Activated CD8-positive, alpha-beta memory T cell treated with anti-CD3 and anti-CD28 coated beads for 1 hour (primary cell): ENCODE results near the gene TENT5A.

Experiments
- DNase-seq, 2 donors: peaks; one replicate each; pipeline ENCODE4 v3.0.0-alpha.2; 2020; ENCODE audit warnings: low read depth in 1 of 2; ENCODE audit errors: extremely low read depth in 1 of 2

Gene TENT5A

DNA sequence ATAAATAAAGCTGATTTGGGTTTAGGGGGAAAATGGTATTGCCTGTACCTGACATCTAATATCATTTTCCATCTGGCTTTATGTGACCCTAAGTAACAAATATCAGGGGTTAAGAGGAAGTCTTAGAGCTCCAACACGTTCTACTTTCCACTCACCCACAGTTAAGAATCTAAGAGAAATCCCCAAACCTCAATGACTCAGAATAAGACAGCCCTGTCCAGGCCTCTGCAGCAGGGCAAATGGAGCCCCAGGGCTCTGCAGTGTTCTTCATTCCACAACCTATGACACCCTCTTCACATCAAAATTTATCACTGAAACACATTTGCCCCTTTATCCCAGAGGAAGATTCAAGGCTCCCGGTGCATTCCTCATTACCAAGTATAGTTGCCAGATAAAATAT, 20.3 kb upstream of the TENT5A start:
- no peak for DNase-seq

- no peak for DNase-seq
Observed at GRCh38 chr6:81771097-81771496, 18.6 kb upstream of the TENT5A start.

DNA sequence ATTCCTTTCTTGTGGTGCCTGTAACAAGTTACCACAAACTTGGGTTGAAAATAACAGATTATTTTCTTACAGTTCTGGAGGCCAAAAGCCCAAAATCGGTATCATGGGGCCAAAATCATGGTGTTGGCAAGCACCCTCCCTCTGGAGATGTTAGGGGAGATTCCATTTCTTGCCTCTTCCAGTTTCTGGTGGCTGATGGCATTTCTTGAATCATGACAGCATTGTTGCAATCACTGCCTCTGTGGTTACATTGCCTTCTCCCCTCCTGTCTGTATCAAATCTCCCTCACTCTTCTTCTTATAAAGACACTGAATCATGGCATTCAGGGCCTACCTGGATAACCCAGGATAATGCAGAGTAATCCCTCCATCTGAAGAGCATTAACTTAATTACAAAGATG, 17.9 kb upstream of the TENT5A start:
- no peak for DNase-seq

- no peak for DNase-seq
Observed at GRCh38 chr6:81769824-81770223, 17.3 kb upstream of the TENT5A start.

- DNase-seq = no peak
Observed at GRCh38 chr6:81768150-81768942, 15.9 kb upstream of the TENT5A start.

DNA sequence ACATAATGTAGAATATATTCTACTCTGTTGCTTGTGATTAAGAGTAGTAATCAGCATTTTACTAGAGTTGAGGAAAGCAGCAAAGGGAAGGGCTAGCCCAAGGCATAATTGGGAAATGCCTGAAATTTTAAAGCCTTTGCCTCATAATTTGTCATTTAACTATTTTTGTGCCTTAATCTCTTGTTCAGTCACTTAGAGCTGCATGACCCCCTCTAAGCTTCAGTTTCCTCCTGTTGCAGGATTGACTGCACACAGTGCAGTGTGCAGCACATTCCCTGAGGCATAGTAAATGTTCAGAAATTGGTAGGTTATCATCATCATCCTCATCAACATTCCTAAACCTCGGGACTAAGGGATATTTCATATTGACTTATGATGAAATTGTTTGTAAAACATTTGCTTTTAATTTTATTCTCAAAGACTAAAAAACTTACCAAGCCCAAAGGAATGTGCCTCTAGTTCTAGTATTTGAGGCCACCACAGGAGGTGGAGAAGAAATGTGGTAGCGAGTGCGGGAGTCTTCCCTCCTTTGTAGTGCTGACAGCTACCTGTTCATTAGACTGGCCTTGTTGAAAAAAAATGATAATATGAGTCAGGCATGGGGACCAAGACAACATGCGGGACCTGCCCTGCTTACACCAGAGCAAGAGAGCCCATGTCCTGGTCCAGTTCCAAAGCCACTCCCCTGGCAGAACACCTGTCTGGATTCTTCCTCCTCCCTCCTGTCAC, 14.8 kb upstream of the TENT5A start:
- no peak for DNase-seq

DNA sequence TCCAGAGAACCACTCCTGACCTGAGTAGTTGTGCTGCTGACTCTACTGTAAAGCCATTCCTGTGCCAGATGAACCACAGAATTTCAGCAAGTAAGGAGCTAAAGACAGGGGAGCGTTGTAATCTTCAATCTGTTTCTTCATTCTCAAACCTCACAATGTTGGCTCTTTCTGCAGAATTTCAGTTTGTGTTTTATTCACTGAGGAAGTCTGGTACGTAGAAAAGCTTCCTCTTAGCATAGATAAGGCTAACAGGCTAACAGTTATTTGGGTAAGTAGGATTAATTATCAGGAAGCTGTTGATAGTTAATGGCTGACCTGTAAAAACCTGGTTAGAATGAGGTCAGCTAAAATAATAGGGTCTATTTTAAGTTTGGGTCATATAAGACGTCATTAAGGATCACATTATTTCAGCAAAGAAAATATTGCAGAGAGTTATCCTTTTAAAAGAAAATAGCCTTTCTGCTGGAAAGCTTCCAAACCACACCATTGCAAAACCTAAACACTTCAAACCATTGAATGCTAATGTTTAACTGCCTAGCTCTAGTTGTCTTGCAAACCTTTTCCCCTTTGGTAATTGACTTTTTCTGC, 14.1 kb upstream of the TENT5A start:
- DNase-seq = no peak

DNA sequence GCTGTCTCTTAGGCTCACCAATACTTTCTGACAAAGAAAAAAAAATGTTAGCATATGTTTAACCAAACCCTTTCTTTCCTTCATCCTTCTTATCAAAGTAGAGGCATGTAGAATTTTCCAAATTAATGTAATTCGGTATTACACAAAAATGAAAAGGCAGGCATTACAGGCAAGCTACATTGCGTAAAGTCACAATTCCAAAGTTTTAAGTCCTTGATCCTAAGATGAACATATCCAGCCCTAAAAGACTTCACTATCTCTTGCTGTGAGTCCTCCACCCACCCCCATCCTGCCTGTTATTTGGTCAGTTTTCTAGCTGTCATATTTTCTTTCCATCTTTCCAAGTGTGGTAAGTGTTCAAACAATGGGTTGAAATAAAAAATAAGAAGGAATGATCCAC, 12.1 kb upstream of the TENT5A start:
- no peak for DNase-seq

GRCh38 chr6:81763968-81764367, 11.5 kb upstream of the TENT5A start:
- no peak for DNase-seq

GRCh38 chr6:81763051-81763450, 10.6 kb upstream of the TENT5A start:
- no peak for DNase-seq

DNA sequence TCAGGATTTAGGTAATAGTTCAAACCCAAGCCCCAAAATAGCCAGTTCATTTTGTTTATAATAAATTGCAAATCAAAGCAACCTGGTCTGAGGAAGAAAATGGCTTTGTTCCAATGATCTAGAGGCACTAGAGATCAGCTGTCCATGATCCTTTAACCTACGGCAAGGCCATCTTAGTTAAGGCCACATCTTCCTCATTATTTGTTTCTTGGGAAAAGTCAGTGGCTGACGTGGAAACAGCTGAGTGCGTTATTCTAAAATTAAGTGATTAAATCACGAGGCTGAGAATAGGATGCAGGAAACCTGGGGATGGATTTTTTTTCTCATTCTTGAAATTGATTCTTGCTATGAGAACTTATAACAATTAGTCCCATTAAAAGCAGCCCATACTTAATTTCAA, 10.1 kb upstream of the TENT5A start:
- no peak for DNase-seq

GRCh38 chr6:81762132-81762531, 9.7 kb upstream of the TENT5A start:
- DNase-seq = no peak

- DNase-seq = no peak
Observed at GRCh38 chr6:81761197-81761596, 8.7 kb upstream of the TENT5A start.

DNA sequence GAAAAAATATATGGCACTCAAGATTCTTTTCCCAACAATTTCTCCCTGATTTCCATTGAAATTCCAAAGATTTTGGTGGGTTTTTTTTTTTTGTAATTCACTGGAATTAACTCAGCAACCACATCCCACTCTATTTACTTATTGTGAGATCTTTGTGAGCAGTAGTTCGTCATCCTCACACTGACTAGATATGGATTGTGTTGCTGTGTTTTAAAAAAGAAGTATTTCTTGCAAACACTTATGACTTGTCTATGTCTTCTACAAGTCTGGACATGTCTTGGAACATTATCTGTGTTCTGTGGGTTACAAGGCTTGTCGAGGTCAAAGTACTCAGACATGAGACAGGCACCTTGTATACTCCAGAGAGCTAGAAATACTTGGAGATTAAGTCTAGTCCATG, 7.3 kb upstream of the TENT5A start:
- DNase-seq = no peak

DNA sequence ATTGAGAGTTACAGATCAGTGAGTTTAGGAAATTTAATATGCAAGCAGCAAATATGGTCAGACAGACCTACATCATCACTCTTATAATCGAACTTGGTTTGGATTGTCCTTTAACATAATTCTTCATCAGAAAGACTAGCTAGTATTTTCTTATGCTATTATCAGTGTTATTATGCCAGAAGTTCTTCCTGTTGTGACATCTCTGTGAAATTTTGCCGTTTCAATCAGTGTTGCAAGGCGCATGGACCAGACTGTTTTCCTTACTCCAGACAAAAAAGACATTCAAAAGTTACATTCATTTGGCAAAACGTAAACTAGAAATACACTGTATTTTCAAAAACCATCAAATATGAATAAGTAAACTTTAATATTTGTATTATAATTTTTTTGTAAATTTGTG, 5.7 kb upstream of the TENT5A start:
- no peak for DNase-seq

DNA sequence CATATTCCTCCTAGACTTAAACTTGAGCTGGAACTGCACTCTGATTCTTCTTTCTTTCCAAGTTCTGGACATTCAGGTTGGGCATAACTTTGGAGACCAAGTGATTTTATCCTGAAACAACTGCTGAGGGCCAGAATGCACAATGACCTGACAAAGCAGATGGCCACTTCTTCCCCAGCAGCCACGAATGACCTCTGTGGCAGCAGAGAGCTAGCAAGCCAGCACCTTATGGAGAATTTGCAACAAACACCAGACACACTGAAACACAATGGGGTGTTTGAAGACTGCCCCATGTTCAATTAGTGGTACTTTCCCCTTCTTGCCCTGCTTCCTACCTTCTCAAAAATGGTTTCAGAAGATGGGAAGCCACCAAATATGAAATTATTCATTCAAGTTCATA, 4.2 kb upstream of the TENT5A start:
- no peak for DNase-seq

DNA sequence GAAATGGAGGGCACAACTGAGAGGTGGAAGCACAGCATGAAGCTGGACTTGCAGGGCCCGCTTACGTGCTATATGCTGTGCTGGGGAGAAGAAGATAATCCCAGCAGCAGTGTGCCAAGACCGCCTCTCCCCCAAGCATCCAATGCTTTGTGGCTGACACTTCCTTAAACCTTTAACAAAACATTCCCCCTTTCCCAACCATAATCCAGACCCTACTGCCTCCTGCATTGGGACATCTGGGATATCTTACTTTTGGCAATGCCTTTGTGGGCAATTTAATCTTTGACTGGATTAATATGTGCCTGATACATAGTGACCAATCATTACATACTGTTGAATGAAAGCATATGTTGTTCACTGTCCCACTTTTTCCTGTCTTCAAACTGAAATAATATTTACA, 3.1 kb upstream of the TENT5A start:
- no peak for DNase-seq

DNA sequence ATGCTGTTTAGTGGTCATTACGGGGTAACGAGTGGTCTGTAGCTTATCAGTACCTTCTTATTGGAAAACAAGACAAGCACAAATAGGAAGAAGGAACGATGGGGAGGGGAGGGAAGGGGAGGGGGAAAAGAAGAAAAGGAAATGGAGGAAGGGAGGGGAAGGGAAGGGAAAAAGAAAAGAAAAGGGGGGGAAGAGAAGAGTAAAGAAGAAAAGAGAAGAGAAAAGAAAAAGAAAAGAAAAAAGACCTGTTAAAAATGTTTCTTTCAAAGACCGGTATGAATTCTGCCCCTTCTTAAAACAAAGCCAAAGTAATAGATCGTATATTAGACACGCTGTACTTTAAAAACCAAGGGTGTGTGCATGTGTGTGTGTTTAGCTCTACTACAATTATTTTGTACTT, 2.4 kb upstream of the TENT5A start:
- DNase-seq = no peak

- peak; percentile 73 to 75 for DNase-seq
Observed at GRCh38 chr6:81753711-81754577, 1.5 kb upstream of the TENT5A start.

DNA sequence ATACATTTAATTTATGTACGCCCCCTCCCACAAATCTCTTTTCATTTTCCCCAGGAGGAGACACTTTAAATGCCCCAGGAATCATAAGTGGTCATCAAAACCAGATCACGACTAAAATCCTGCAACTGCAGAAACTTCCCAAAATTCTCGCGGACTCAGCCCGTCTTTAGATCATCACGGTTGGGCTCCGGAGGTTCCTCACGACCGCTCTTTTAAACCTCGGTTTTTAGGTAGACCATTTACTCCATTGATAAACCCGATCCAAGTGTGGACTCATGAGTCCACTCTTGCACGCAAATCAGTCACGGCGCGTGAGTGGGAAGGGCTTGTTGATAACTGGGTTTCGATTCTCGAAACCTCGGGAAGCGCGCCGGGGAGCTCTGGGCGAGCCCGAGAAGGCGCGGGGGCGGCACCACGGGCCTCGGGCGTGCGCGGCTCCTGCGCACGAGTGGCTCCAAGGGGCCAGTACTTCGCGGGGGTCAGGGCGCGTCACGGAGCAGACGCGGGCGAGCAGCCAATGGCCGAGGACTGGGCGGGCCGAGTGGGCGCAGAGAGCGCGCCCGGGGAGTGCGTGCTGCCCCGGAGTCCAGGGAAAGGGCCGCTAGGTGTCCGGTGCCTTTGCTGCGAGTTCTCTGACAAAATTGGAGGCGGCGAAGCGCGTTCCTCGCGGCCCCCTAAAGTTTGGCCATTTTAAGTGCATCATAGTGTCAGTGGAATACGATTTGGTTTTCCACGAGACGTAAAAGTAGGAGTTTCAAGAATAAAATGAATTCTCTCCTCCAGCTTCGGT, 635 bp upstream of the TENT5A start:
- DNase-seq = peak; percentile 31 to 54
